ENCODE data around the gene BMP6. TPM values are rescaled to one million over a fixed set of nuclear protein-coding genes. Genes with fewer than 3 reads are reported as not detected.

BMP6 gene
- total and polyA plus RNA-seq, 2 of the 8 experiments (the other 6 are each of a cell fraction or from before 2014, with no cell fraction given) = 2.0 to 2.1 TPM

- H2BK15ac ChIP-seq (ENCODE audit: low read length) = no peak overlapping the region
- no peak overlapping the region for H2AK5ac ChIP-seq (ENCODE audit: low read depth, low read length)
- ChIA-PET POLR2A (ENCODE audit: partially characterized antibody) (no interaction called here), CTCF (ENCODE audit: partially characterized antibody) (interaction anchor here (0.7 kb wide), 1 partner anchor 16 kb away, joined by 3 read pairs; no protein-coding TSS in a partner anchor)
- H3K4ac ChIP-seq (replicated peaks; ENCODE audit: insufficient read length, low read depth, low read length) = no peak overlapping the region
- H2AFZ ChIP-seq (ENCODE audit: low read length) = peak overlapping the region; percentile 73; the same call in 1 of the 2 replicates
- no peak overlapping the region for H3K4me3 ChIP-seq (ENCODE audit: extremely low read depth in 1 of 4, insufficient read depth in 2 of 4, low read depth in 3 of 4, low read length in 4 of 4)
- H2BK5ac ChIP-seq (ENCODE audit: low read depth, low read length) = no peak overlapping the region
- no peaks in the 10 kb centered on the region for H3K79me1 ChIP-seq (ENCODE audit: low read depth, low read length)
- H3K23ac ChIP-seq (ENCODE audit: insufficient read length) = no peak overlapping the region
- no peaks in the 10 kb centered on the region for H3K36me3 ChIP-seq (ENCODE audit: control insufficient read depth in 2 of 4, insufficient read depth in 4 of 4, low read length in 3 of 4)
- no peak overlapping the region for H4K91ac ChIP-seq (replicated peaks; ENCODE audit: insufficient read length, low read length)
- no peak overlapping the region for H2BK20ac ChIP-seq (ENCODE audit: low read length)
- no peaks in the 10 kb centered on the region for H3K79me2 ChIP-seq (ENCODE audit: control insufficient read depth in 1 of 2, insufficient read depth in 2 of 2, low read length in 2 of 2)
- H2BK12ac ChIP-seq (ENCODE audit: low read depth, low read length) = no peak overlapping the region
- H3K18ac ChIP-seq (ENCODE audit: extremely low read depth, low read length) = no peak overlapping the region
- no peak overlapping the region for H3K4me2 ChIP-seq (ENCODE audit: insufficient read depth in 1 of 2, low read depth in 2 of 2, low read length in 2 of 2)
- H3K27me3 ChIP-seq (replicated peaks in 1 of 4; ENCODE audit: control insufficient read depth in 3 of 4, extremely low read depth in 1 of 4, insufficient read depth in 3 of 4, low read length in 3 of 4) = no peaks in the 10 kb centered on the region
- H3K4me1 ChIP-seq (replicated peaks in 1 of 4; ENCODE audit: control insufficient read depth in 3 of 4, insufficient read depth in 4 of 4, low read length in 3 of 4) = no peaks in the 10 kb centered on the region
- H4K20me1 ChIP-seq (replicated peaks in 1 of 2; ENCODE audit: control insufficient read depth in 1 of 2, insufficient read depth in 2 of 2, low read length in 2 of 2) = no peaks in the 10 kb centered on the region
- WGBS, 2 experiments (ENCODE audit: extremely low coverage in 1 of 2, insufficient coverage in 1 of 2, insufficient read length in 1 of 2, insufficient replicate concordance in 2 of 2, low coverage in 1 of 2, low lambda C conversion rate in 2 of 2, missing lambda C conversion rate in 1 of 2) = 87% methylated on average over 4 of the region's 4 CpGs; no CpG with 5 or more reads in 1 of the 2 experiments
- H3K9me3 ChIP-seq (ENCODE audit: insufficient read depth in 2 of 2, low read depth in 1 of 2, low read length in 1 of 2) = no peaks in the 10 kb centered on the region
- H4K8ac ChIP-seq (ENCODE audit: extremely low read depth, insufficient read depth, low read length) = no peak overlapping the region
- H3K23me2 ChIP-seq (ENCODE audit: low read depth, low read length) = no peaks in the 10 kb centered on the region
- no peak for DNase-seq (ENCODE audit: low read depth in 1 of 2, low spot score in 2 of 2)
- no peak overlapping the region for H2BK120ac ChIP-seq (replicated peaks; ENCODE audit: low read depth, low read length)
- H3K56ac ChIP-seq (replicated peaks; ENCODE audit: insufficient read length, low read depth, low read length) = no peak overlapping the region
- no peak overlapping the region for H3K27ac ChIP-seq (ENCODE audit: low read depth, low read length)
- no peak for FAIRE-seq
- no peak overlapping the region for H4K5ac ChIP-seq (ENCODE audit: insufficient read length, low read depth, low read length)
- H3K14ac ChIP-seq (ENCODE audit: insufficient read length) = no peak overlapping the region
- no peak overlapping the region for H3K9ac ChIP-seq (replicated peaks in 1 of 4; ENCODE audit: extremely low read depth in 1 of 4, low read depth in 3 of 4, low read length in 3 of 4)
- TF ChIP-seq ATF3 (IDR thresholded peaks at IDR 0.05; ENCODE audit: insufficient read depth, low read depth, low read length) = no peak
- no peak for TF ChIP-seq ATF2 (IDR thresholded peaks at IDR 0.05; ENCODE audit: low read length)
- TF ChIP-seq HDAC2 (IDR thresholded peaks at IDR 0.05; ENCODE audit: borderline replicate concordance in 1 of 2, low read depth in 2 of 2, low read length in 2 of 2) = no peak
- TF ChIP-seq CREB1 (IDR thresholded peaks at IDR 0.05) = no peak
- TF ChIP-seq CHD2 (IDR thresholded peaks at IDR 0.05; ENCODE audit: low read length) = no peak
- no peak for TF ChIP-seq ZNF274 (IDR thresholded peaks at IDR 0.05; ENCODE audit: borderline replicate concordance, extremely low read depth, low read length)
- TF ChIP-seq SAP30 (IDR thresholded peaks at IDR 0.05; ENCODE audit: insufficient read depth, insufficient replicate concordance, low read length) = no peak
- no peak for TF ChIP-seq CBX8 (IDR thresholded peaks at IDR 0.05; ENCODE audit: borderline replicate concordance, low read depth, low read length)
- no peak for TF ChIP-seq SRF (IDR thresholded peaks at IDR 0.05; ENCODE audit: low read depth, low read length)
- TF ChIP-seq TBP (IDR thresholded peaks at IDR 0.05; ENCODE audit: low read depth, low read length) = no peak
- no peak for TF ChIP-seq BRCA1 (IDR thresholded peaks at IDR 0.05; ENCODE audit: low read depth, low read length)
- TF ChIP-seq MAX (IDR thresholded peaks at IDR 0.05) = no peak
Measured at GRCh38 chr6:7706269-7706668, 19.6 kb upstream of the BMP6 start.

All from H1 (cell line).